HG03139 (cell line): Measurements from ENCODE around the gene TCOF1.
A peak's percentile ranks its signal among the peaks of the same experiment; 100 is the strongest.
"Not testable (repeated sequence)": the region's sequence is repeated elsewhere in the genome, so short reads cannot be mapped to it uniquely, and the experiment has no call there.

Source experiments
- ATAC-seq: cut with Tn5 transposase; IDR thresholded peaks from one replicate; pipeline ENCODE4 v1.9.1; 2021; ENCODE audit not compliant: unreplicated experiment

TCOF1 gene

DNA sequence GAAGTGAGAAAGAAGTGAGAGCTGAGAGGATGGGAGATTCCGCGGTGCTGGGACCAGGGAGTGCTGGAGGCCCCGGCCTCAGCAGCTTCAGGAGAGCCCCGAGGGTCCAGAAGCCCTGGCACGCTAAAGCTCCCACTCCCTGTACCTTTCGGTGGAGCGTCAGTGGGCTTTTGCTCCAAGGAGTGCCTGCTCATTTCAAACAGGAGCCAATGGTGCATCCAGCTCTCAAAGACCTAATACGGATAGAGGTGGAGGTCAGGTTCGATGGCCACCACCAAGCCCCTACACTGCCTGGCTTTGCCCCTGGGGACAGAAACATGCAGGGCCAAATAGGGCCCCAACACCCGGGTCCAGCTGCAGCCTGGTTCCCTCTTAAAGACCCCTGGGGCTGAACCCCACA lies 47.0 kb downstream of the TCOF1 start:
- no peak for ATAC-seq

DNA sequence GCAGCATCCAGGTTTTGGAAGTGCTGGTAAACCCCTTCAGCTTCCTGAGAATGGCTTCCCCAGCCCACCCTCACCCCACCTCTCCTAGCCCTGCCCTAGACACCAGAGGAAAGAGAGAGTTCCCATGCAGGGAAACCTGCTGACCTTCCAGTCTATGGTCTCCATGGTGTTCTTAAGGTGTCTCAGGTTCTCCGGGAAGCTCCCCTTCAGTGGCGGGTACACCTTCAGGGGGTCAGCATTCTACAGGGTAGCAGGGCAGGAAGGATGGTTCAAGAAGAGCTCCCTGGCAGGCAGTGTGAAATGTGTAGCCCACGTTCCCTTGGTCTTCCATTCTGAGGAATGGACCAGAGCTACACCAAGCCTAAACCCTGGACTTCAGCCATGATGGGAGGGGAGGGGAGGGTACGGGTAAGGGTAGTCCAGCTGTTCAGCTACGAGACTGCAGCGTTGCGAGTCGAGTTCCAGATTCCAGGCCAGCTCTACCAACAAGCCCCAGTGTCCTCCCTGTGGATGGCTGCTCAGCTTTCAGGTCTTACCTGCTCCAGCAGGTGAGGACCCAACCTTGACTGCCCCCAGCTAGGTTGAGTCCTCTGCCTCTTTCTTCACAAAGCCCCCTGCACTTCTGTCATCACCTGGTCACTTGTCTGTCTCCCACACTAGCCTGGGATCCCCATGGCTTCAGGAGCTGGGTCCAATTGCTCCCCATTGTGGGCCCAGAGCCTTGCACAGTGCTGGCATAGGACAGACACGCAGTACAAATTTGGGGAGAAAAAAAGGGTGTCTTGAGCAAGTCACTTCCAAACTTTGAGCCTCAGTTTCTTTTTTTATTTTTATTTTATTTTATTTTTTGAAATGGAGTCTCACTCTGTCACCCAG lies 47.7 kb downstream of the TCOF1 start:
- ATAC-seq = no peak

DNA sequence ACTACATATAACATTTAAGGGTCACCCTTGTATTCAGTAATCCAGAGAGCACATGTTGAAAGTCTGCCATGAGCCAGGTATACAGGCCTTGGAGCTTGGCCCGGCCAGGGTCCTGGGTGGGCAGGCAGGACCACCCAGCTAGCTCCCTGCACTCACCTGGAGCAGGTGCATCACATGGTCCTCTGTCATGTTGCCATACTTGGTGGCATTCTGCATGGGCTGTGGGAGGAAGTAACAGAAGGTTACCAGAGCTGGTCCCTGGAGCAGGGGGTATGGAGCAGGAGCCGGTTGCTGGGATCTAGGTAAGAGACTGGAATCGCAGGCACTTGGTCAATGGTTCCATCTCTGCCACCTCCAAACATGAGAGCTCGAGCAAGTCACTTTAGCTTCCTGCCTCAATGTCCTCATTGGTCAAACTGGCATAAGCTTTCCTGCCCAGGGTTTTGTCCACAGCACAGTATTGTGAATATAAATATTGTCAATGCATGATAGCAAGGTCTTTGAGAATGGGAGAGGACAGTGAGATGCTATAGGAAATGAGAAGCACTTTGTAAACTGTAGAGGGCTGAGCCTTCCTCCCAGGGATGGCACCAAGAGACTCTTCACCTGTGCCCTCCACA lies 48.7 kb downstream of the TCOF1 start:
- ATAC-seq = no peak

DNA sequence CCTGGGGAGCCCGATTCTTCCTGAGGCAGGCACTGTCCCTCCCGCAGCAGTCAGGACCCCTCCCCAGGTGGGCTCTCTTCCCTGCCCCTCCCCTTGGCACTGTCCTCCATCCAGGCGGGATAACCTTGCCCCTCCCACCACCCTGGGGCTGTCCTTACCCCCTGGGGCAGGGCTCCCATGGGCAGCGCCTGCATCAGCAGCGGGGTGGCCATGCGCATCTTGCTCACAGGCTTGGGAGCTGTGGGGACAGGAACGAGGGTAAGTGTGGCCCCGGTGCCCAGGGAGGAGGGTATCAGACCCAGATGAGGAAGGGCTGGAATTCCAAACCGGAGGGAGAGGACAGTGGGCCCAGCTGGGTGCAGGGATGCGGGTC lies 49.2 kb downstream of the TCOF1 start:
- ATAC-seq = no peak

DNA sequence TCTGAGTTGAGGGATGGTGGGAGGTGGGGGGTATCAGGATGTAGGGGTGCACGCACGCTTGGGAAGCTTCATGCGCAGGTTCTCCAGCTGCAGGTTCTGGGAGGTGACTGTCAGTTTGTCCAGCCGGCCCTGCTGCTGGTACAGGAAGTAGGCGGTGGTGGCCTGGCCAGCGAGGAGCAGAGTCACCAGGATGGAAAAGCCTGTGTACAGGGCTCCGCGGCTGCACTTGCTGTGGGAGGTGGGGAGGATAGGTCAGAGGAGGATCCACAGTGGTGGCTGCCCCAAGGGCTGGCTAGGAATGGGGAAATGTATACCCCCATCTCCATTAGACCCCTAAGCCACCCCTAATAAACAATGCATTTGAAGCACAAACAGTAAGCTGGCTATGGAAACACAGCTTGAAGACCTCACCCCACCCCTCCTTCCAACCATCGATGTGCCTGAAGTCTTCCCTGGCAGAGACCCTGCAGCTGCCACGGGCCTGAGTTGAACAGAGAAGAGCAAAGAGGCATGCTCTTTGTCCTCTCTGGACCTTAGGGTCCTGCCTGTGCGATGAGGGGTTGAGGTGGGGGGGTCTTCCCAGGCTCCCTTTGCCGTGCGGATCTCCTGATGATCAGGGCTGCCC lies 49.7 kb downstream of the TCOF1 start:
- ATAC-seq = no peak

DNA sequence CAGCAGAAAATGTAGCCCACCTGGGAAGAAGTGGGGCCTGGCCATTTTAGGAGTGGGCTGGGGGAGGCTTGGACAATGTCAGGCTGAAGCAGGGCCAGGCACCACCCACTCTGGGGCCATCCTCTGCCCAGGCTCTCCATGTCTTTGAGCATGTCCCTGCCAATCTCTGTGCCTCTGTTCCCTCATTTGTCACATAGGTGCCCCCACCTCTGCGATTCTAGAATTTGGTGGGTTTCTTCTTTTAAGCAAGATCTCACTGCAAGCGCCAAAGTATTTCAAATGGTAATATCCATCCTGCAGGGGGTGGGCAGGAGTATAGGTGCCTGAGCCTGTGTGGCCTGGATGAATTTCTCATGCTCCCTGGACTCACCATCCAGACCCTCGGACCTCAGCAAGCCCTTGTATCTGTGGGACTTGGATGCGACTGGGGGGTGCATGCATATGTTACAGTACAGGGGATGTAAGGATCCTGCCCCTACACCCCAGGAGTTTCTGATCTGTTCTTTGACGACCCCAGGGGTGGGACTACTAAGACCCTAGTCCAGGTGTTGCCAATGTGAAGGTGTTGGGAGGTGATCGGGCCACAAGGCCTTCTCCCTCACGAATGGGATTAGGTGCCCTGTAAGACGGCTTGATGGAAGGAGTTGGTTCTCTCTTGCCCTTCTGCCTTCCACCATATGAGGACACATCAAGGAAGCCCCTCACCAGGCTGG lies 50.9 kb downstream of the TCOF1 start:
- no peak for ATAC-seq

DNA sequence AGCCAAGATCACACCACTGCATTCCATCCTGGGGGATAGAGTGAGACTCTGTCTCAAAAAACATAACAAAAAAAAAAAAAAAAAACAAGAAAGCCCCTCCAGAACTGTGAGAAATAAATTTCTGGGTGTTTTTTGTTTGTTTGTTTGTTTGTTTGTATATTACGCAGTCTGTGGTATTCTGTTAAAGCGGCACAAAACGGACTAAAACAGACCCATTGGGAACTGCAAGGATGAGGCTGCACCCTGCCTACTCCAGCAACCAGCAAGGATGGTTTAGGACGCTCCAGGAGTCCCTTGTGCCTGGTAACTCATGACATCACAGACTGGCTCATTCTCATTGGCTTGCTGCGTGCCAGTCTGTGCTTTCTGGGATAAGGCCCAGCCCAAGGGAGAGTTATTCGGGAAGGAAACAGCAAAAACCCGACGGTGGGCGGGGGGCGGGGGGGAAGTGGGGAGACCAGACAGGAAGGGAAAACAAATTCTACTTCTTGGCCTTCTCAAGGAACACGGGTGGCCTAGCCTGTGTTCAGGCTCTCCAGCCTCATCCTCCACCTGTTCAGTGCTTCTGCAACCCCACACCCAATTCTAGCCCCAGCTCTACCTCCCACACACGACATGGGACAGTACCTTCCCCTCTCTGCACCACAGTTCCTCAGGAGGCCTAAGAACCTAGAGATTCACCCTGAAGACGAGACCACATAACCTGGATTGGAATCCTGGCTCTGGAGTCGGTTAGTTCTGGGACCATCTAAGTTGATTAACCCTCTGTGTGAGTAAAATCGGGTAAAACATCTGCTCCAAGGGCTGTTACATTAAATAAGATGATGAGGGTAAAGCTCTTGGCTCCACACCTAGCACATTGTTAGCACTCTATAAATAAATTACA lies 52.4 kb downstream of the TCOF1 start:
- ATAC-seq = peak; percentile 22

DNA sequence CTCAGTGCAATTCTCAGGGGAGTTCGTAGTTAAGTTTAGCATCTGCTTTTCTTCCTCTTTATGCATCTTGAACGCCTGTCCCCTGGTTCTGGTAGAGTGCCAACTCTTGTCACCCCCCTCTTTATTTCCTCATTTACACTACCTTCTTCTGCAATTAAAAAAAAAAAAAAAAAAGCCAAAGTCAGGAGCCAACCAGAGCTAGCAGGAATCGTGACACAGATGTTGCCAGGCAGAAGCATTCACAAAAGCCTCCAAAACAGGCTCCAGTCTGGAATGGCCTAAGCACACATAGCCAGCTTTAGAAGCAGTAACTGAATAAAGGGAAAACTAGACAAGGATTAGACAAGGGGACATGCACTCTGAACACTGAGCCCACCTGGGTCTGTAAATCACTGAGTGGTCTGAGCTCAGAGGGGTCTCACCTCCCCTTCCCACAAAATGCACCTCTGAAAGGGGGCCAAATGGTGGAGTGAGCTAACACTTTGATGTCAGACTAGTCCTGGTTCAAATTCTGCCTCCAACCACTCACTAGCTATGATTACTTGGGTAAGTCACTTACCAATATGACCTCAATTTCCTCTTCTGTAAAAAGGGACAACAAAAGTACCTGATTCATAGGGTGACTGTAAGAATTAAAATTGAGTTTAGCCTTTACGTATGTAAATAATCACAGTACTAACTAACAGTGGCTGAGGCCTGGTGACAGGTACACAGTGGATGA lies 53.2 kb downstream of the TCOF1 start:
- no peak for ATAC-seq

DNA sequence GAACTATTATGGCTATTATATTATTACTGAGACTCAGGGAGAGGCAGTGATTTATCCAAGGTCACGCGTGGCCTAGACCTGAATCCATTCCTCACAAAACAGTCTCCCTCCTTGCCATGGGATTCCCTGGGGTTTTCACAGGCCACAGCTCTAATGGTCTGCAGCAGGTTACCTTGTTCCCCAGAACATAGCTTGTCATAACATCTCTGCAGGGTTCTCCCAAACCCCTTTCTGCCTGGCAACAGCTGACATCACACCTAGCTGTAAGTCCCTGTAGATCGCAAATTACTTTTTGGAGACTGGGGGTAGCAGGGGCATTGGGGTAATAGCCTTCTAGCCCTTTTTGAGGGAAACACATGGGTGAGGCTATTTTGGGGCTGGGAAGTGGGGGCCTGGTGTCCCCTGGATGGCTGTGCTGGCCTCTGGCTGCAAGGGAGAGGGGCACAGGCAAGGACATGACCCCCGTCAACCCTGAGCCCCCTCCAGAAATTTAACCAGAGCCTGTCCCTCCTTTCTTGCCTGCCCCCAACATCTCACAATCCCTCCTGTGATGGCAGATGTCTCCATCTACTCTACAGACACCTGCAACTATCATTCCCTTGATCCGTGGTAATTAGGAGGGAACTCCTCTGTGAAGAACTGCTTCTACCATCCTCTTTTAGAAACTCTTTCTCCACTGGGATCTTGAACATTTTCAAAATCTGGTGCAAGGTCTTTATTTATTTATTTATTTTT lies 53.9 kb downstream of the TCOF1 start:
- ATAC-seq = no peak

DNA sequence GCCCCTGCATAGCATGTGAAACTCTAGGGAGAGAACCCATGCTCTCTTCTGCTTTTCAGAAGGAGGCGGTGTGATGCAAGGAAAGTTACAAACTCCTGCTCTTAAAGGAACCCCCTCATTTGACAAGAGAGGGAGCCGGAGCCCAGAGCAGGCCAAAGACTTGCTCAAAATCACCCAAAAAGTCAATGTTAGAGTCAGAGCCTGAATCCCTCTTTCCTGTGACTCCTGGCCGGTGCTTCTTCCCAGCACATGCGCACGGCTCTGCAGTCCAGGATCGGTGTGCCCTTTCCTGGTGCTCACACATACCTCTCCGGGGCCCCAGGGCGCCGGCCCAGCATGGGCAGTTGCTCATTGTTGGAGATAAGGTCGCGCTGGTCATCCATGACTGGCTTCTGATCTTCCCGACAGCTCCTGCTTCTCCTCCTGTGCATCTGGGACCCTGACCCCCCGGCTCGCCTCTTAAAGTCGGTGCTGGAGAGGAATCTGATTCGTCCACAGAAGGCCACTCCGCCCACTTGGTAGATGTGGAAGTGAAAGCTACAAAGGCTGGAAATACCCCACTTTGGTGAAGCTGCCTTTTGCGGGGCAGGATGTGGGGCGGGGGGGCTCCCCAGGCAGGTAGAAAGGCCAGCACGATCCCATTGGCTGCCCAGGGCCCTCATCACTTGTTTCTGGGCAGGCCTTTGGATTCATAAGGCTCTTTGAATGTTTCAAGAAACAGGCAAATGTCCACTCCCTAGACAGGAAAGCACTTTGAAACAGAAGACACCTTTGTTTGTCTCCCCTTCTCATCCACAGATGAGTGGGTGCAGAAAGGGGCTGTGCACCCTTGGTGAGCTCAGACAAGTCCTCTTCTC lies 55.0 kb downstream of the TCOF1 start, which contains the start of gene CD74:
CD74 (minus strand) TSS at position 592 of the 857 bp plus-strand sequence; CDS start at position 431, 161 bp downstream.
- peak; percentile 76 for ATAC-seq

DNA sequence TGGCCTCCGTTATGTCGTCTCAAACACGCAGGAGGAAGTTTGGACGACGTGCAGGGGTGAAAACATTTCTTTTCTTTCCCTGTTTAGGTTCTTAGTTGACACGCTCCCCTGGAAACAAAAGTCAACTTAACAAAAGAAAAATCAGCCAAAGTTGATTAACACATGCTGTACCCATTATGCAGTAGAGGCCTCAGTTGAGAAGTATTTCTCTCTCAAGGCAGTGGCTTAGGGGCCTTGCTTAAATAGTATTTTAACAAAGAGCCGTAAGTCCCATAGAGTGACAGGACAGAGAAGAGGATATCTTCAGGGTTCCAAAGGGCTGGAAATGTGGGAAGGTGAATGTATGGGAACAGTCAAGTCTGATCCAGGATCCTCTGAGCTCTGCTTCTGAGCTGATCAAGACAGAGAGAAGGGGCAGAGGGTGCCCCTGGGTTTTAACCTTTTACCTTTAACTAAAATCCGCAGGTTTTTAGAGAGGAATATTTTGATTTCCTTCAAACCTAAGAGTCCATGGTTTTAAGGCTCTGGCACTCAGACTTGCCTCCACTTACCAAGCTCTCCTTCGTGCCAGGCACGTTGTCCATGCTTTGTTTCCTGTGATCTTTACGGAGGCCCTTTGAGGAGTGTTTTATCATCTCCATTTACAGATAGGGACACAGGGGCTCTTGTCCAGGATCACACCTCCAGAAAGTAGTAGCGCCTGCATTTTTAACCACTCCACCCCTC lies 55.8 kb downstream of the TCOF1 start:
- no peak for ATAC-seq

DNA sequence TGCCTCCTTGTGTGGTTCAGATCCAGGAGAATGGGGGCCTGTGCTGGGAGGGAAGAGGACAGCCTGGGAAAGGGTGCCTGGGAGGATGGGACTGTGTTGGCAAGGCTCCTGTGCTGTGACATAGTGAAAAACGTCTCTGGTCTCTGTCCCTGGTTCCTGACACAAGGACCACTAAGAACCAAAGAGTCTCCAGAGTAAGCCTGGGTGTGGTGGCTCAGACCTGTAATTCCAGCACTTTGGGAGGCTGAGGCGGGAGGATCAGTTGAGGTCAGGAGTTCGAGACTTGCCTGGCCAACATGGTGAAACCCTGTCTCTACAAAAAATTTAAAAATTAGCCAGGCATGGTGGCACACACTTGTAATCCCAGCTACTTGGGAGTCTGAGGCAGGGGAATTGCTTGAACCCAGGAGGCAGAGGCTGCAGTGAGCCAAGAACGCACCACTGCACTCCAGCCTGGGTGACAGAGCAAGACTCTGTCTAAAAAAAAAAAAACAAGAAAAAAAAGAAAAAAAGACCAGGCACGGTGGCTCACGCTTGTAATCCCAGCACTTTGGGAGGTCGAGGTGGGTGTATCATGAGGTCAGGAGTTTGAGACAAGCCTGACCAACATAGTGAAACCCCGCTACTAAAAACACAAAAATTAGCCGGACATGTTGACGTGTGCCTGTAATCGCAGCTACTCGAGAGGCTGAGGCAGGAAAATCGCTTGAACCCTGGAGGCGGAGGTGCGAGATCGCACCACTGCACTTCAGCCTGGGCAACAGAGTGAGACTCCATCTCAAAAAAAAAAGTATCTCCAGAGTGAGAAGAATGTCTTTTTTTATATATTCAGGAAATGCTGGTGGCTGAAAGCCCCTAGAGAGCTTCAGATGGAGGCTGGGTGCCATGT lies 56.6 kb downstream of the TCOF1 start:
- ATAC-seq = not testable (repeated sequence)

DNA sequence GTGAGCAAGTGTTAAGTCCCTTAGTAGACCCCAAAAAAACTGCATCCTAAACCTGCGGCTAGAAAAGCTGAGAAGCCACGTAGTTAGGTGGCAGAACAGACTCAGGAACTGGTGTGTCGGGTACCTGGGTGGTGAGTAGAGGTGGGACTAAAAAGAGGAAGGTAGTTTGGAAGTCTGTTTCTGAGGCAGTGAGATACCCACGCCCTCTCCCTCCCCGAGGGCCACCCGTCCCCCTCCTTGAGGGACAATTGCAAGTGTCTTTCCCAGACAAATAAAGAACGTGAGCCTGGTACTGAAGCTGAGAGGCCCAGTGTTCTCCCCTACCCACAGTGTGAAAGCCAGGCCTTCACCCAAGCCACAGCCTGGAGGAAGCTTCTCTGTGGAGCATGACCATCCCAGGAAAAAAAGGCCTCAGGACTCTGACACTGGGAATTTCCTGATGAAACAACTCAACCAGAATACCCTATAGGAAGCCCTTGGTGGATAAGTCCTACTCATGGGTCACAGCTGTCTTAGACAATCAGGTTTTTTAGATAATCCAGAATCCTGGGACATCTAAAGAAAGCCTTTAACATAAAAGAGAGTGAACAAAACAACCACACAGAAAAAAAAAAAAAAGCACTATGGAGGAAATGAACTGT lies 62.3 kb downstream of the TCOF1 start:
- no peak for ATAC-seq

DNA sequence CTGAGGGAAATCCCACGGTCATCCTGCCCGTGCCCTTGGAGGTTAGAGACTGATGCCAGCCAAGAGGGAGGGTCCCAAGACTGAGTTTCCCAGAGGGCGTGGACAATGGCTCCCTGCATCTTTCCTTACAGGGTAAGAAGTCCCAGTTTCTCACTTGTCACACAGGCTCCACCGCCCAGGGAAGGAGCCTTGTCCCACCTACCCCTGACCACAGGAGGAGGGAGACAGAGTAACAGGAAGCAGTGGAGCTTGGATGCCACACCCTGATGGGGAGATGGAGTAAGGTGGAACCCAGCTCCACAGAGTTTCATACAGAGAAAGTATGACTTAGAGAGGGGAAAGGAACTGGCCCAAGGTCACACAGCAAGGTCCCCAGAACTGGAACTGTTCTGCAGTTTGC lies 64.6 kb downstream of the TCOF1 start:
- no peak for ATAC-seq

DNA sequence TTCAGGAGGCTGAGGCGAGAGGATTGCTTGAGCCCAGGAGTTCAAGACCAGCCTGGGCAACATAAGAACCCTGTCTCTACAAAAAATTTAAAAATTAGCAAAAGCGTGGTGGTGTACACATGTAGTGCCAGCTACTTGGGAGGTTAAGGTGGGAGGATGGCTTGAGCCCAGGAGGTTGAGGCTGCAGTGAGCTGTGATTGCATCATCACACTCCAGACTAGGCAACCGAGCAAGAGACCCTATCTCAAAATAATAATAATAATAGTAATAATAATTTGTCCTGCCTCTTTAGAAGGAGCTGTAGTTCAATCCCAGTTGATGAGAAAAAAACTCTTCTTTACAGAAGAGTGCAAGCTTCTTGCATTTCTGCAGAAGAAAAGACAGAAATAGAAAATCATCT lies 65.3 kb downstream of the TCOF1 start:
- ATAC-seq = no peak

DNA sequence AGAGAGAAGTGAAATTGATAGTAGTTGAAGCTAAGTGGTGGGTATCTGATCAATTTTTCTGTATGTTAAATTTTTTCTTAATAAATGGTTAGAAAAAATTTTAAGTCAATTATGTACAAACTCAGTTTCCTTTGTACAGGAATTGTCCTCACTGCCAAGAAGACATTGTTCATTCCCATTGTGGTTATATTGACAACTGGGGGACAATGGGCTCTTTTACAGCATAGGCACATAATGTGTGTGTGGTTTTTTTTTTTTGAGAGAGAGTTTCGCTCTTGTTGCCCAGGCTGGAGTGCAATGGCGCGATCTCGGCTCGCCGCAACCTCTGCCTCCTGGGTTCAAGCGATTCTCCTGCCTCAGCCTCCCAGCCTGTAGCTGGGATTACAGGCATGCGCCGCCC lies 68.7 kb downstream of the TCOF1 start:
- not testable (repeated sequence) for ATAC-seq
